Measurements from ENCODE around the gene TLE4. TPM values are rescaled to one million over a fixed set of nuclear protein-coding genes. Genes with fewer than 3 reads are reported as not detected.

Gene TLE4
- total RNA-seq, 1 donor from 2014 or later = 55.6 TPM

- no peak for DNase-seq (ENCODE audit: low spot score, unreplicated experiment)
- Mint-ChIP-seq H3K9me3 (ENCODE audit: low read depth) (no peaks in the 10 kb centered on the region), H3K27ac (peak overlapping the region; percentile 16), H3K36me3 (ENCODE audit: insufficient read depth) (no peaks in the 10 kb centered on the region), H3K27me3 (no peaks in the 10 kb centered on the region), H3K4me1 (ENCODE audit: low read depth) (peaks cover 78% of the 10 kb centered on the region), H3K4me3 (ENCODE audit: low read depth) (no peak overlapping the region)
- no peak for TF ChIP-seq CTCF (IDR thresholded peaks at IDR 0.05; ENCODE audit: unreplicated experiment)
Measured at GRCh38 chr9:79665369-79665768, 93.6 kb downstream of the TLE4 start.

- no peaks in the 10 kb centered on the region for H3K27me3 Mint-ChIP-seq
- TF ChIP-seq CTCF (IDR thresholded peaks at IDR 0.05; ENCODE audit: unreplicated experiment) = no peak
- peaks cover 77% of the 10 kb centered on the region for H3K4me1 Mint-ChIP-seq (ENCODE audit: low read depth)
- no peak overlapping the region for H3K4me3 Mint-ChIP-seq (ENCODE audit: low read depth)
- H3K36me3 Mint-ChIP-seq (ENCODE audit: insufficient read depth) = peaks cover 2% of the 10 kb centered on the region
- no peaks in the 10 kb centered on the region for H3K9me3 Mint-ChIP-seq (ENCODE audit: low read depth)
- DNase-seq (ENCODE audit: low spot score, unreplicated experiment) = no peak
- no peak overlapping the region for H3K27ac Mint-ChIP-seq
Measured at GRCh38 chr9:79665931-79666330, 94.2 kb downstream of the TLE4 start.

- Mint-ChIP-seq H3K27me3 (no peaks in the 10 kb centered on the region), H3K36me3 (ENCODE audit: insufficient read depth) (peaks cover 4% of the 10 kb centered on the region), H3K9me3 (ENCODE audit: low read depth) (no peaks in the 10 kb centered on the region), H3K4me1 (ENCODE audit: low read depth) (peaks cover 71% of the 10 kb centered on the region), H3K4me3 (ENCODE audit: low read depth) (no peak overlapping the region), H3K27ac (peak overlapping the region; percentile 45)
- DNase-seq (ENCODE audit: low spot score, unreplicated experiment) = no peak
- TF ChIP-seq CTCF (IDR thresholded peaks at IDR 0.05; ENCODE audit: unreplicated experiment) = no peak
Measured at GRCh38 chr9:79667120-79667519, 95.4 kb downstream of the TLE4 start.

GRCh38 chr9:79667817-79668436, 96.2 kb downstream of the TLE4 start:
- Mint-ChIP-seq H3K4me3 (ENCODE audit: low read depth) (no peak overlapping the region), H3K36me3 (ENCODE audit: insufficient read depth) (peaks cover 6% of the 10 kb centered on the region), H3K27ac (peak overlapping the region; percentile 45), H3K4me1 (ENCODE audit: low read depth) (peaks cover 64% of the 10 kb centered on the region), H3K27me3 (no peaks in the 10 kb centered on the region), H3K9me3 (ENCODE audit: low read depth) (no peaks in the 10 kb centered on the region)
- DNase-seq (ENCODE audit: low spot score, unreplicated experiment) = no peak
- no peak for TF ChIP-seq CTCF (IDR thresholded peaks at IDR 0.05; ENCODE audit: unreplicated experiment)

- TF ChIP-seq CTCF (IDR thresholded peaks at IDR 0.05; ENCODE audit: unreplicated experiment) = no peak
- H3K9me3 Mint-ChIP-seq (ENCODE audit: low read depth) = no peaks in the 10 kb centered on the region
- no peak for DNase-seq (ENCODE audit: low spot score, unreplicated experiment)
- peaks cover 6% of the 10 kb centered on the region for H3K36me3 Mint-ChIP-seq (ENCODE audit: insufficient read depth)
- no peaks in the 10 kb centered on the region for H3K27me3 Mint-ChIP-seq
- no peak overlapping the region for H3K4me3 Mint-ChIP-seq (ENCODE audit: low read depth)
- peaks cover 55% of the 10 kb centered on the region for H3K4me1 Mint-ChIP-seq (ENCODE audit: low read depth)
- H3K27ac Mint-ChIP-seq = no peak overlapping the region
Measured at GRCh38 chr9:79668956-79669355, 97.2 kb downstream of the TLE4 start.
